ENCODE measurements around the gene C17orf114.

C17orf114 gene

DNA sequence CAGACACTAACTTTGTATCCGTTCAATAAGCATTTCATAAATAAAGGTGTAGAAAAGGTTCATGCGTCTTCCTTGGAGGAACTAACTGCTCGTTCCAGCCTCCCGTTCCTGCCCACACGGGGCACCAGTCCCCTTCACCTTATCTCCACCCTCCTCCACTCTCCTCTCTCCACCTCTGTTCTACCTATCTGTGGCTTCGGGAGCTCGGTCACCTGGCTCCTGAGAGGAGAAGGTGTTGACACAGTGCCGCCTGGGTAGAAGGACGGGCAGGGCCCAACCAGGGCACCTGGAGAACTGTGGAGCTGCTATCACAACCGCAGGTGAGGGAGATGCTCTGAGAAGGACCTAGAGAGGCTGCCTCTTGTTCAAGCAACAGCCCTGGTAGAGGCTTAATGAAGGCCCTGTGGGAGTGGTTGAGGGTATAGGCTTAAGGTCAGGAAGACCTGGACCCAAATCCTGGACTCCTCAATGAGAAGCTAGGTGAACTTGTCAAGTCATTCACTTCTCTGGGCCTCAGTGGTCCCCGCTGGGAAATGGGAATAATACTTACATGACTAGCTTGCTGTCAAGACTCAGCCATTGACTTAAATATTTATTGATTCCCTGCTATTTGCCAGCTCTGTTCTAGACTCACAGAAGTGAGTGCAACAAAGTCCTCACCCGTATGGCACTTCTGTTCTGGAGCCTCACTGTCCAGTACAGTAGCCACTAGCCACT, 21.4 kb upstream of the C17orf114 start:
- no peak for FAIRE-seq
- no peak for DNase-seq (ENCODE audit: low spot score)

DNA sequence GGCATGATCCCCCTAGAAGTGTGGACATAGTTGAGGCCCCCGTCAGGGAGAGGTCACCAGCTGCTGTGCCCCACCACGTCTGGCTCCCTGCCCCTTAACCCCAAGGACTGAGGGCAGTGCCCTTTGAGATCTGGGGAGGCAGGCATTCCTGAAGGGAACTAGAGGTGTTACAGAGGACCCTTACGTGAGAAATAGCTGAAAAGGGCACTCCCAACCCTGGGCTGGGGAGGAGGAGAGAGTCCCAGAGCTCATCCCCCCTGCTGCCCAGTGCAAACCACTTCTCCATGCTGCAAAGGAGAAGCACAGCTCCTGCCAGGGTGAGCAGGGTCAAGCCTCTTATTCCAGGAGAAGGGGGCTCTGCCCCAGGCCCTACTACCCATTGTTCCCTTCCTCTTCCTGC, 20.7 kb upstream of the C17orf114 start:
- DNase-seq (ENCODE audit: low spot score) (no peak), FAIRE-seq (no peak)

DNA sequence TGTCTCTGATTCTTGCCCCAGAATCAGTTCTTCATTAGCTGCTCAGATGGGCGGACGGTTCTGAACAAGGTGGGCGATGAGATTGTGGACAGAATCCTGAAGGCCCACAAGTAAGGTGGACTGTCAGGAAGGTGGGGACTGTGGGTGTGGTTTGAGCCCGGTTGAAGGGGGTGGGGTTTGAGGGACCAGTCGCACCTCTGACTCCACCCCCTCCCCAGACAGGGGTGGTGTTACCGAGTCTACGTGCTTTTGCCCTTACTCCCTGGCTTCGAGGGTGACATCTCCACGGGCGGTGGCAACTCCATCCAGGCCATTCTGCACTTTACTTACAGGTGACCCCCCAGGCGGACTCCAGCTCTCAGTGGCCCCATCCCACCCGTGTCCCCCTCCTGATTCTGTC, 16.1 kb upstream of the C17orf114 start:
- DNase-seq (ENCODE audit: low spot score) (no peak), FAIRE-seq (no peak)

DNA sequence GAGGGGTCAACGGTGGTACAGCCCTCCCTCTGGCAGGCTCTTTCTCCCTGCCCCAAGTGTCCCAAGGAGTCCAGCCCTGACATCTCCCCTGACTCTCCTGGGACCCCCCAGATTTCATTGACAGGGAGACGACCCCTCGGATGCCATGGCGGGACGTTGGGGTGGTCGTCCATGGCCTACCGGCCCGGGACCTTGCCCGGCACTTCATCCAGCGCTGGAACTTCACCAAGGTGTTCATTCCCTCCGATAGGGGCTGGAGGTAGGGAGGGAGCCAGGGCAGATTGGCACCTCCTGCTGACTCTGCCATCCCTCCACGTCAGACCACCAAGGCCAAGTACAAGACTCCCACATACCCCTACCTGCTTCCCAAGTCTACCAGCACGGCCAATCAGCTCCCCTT, 14.7 kb upstream of the C17orf114 start:
- DNase-seq (ENCODE audit: low spot score) (no peak), FAIRE-seq (no peak)

DNA sequence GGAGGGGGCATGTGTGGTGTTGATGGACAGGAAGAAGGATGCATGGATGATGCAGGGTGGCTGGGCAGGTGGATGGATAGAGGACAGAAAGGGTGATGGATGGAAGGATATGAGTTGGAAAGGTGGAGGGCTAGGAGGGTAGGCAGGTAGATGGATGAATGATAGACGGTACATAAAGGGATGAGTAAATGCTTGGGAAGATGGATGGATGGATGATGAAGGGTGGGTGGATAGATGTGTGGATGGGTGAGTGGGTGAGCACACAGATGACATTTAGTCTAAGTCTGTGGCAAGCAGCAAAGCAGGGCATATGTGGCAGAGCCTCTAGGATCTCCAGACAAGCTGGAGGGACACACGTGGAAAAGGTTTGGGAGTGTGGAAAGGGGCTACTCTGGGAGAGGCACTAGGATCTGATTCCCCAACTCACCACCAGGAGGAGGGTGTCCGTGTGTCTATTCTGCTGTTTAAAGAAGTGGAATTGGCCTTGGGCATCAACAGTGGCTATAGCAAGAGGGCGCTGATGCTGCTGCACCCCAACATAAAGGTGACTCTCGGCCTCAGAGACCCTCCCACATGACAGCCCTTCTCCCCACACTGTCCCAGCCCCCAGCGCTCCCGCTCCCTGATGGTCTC, 13.0 kb upstream of the C17orf114 start:
- DNase-seq (ENCODE audit: low spot score) (no peak), FAIRE-seq (no peak)

DNA sequence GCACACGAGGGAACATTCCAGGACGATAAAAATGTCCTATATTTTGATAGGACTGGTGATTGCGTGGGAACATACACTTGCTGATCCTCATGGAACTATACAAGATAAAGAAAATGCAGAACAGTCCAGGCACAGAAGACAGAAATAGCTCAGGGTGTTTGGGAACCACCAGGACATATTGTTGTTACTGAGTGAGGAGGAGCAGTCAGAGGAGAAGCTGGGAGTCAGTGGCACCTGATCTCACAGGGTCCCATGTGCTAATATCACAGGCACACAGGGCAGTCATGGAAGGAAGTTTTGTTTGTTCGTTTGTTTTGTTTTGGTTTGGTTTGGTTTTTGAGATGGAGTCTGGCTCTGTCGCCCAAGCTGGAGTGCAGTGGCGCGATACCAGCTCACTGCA, 10.6 kb upstream of the C17orf114 start:
- DNase-seq (ENCODE audit: low spot score) (no peak), FAIRE-seq (no peak)

DNA sequence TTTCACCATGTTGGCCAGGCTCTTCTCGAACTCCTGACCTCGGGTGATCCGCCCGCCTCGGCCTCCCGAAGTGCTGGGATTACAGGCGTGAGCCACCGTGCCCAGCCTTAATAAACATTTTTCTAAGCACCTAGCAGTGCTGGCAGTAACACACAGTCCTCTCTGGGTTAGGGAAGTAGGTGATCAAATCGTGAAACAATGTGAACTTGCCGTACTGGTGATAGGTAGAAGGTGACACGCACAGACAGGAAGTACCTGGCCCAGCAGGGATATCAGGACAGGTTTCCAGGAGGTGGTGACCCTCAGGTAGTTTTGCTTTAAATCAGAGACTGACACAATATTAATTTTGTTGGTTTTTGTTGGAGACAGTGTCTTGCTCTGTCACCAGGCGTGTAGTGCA, 9.3 kb upstream of the C17orf114 start:
- FAIRE-seq: no peak
- DNase-seq (ENCODE audit: low spot score): no peak

DNA sequence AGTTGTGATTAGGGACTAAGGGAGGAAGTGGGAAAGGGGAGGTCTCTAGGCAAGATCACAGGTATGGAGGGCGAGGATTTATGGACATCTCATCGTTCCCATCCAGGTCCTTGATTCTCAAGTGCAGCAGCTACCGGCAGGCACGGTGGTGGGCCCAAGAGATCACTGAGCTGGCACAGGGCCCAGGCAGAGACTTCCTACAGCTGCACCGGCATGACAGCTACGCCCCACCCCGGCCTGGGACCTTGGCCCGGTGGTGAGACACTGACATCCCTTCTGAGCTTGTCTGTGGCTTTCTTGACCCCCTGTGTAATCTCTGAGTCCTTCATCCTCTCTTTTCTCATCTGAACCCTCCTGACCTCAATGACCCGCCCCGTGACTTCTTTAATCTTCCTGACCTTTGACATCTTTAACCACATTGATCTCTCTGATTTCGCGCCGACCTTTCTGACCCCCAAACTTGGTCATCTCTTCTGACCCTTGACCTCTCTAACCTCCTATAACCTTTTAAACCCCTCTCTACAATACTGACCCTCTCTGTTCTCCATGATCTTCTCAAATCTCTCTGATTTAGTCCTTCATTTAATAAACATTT, 8.7 kb upstream of the C17orf114 start:
- FAIRE-seq (no peak), DNase-seq (ENCODE audit: low spot score) (no peak)

DNA sequence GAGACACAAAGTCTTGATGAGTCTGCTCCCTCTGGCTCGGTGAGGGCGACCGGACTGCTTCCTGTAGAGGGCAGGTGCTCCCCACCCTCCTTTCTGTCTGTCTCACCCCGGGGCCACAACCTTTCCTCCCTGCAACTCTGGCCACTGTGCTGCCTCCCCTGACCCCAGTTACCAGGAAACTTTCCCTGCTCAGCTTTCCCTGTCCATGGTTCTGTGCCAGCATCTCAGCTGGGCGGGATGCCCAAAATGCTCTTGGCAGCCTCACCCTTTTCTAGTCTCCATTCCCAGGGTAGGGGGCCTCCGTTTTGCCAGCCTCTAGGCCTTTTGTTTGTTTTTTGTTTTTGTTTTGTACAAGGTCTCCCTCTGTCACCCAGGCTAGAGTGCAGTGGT, 6.2 kb upstream of the C17orf114 start:
- FAIRE-seq: no peak

DNA sequence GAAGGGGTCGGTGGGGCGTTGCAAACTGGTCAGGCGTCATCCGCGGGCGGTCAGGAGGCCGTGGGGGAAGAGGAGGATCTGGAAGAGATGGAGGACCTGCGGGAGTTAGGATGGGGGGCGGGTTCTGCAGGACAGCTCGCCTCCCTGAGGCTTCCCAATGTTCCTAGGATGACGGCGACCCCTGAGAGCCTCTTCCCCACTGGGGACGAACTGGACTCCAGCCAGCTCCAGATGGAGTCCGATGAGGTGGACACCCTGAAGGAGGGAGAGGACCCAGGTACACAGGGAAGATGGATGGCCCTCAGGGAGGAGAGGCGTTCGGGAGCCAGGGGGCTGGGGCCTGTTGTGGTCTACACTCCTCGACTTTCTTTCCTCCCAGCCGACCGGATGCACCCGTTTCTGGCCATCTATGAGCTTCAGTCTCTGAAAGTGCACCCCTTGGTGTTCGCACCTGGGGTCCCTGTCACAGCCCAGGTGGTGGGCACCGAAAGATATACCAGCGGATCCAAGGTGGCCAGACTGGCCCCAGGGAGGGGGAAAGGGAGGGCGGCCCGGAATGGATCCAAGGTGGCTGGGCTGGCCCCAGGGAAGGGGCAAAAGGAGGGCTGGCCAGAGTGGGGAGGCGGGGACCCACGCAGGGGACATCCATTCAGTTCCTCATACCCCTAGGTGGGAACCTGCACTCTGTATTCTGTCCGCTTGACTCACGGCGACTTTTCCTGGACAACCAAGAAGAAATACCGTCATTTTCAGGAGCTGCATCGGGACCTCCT, 5.7 kb upstream of the C17orf114 start:
- no peak for DNase-seq (ENCODE audit: low spot score)
- FAIRE-seq: no peak

More for the DNA sequence above, 6.2 kb upstream of the C17orf114 start:
- no peak for DNase-seq (ENCODE audit: low spot score)

DNA sequence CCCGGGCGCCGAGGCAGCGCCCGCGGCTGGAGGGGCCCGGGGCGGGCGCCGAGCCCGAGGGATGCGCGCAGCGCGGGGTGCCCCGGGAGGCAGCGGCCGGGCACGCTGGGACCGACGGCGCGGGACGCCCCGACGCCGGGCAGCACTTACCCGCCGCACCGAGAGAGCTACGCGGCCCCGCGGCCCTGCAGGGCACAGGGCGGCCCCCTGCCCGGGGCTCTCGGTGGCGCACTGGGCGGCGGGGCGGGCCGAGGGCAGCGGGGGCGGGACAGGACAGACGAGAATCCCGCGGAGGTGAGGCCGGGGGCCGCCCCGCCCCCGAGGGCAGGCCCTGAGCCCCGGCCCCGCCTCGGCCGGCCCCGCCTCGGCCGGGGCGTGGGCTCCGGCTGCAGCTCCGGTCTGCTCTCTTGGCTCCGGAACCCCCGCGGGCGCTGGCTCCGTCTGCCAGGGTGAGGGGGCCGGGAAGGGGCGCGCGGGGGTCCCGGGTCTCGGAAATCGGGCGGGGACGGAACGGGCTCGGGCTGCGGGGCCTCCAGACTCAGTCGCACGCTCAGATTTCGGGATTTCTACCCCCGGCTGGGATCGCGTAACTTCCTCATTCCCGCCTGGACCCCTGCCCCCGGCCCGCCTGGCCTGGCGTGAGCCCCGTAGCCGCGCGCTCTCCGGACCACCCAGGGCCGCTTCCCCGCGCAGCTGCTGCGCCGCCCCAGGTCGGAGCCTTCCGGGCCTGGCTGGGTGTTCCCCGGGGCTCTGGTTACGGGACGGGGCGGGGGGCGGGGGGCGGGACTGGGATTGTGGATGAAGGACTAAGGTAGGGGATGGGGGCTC, 4.9 kb upstream of the C17orf114 start, which contains the start of gene PLD2:
TSS of gene PLD2 (plus strand) at position 376 of the 828 bp plus-strand sequence. CDS start 621 bp downstream, outside the sequence.
- FAIRE-seq (no peak), DNase-seq (ENCODE audit: low spot score) (peak; percentile 46)

DNA sequence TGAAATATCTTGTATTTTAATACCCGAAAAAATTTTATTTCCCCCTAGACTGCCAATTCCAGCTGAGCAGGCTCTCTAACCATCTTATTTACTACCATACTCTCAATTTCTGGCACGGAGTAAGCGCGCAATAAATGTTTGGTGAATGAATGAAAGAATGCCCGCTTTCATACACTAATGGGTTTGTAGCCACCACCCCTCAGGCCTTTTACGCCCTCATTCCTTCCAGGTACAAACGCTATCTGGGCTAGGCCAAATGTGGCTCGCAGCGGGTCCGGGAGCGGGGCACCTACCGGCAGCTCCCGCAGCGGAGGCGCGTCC, 4.3 kb upstream of the C17orf114 start:
- FAIRE-seq (no peak), DNase-seq (ENCODE audit: low spot score) (no peak)

DNA sequence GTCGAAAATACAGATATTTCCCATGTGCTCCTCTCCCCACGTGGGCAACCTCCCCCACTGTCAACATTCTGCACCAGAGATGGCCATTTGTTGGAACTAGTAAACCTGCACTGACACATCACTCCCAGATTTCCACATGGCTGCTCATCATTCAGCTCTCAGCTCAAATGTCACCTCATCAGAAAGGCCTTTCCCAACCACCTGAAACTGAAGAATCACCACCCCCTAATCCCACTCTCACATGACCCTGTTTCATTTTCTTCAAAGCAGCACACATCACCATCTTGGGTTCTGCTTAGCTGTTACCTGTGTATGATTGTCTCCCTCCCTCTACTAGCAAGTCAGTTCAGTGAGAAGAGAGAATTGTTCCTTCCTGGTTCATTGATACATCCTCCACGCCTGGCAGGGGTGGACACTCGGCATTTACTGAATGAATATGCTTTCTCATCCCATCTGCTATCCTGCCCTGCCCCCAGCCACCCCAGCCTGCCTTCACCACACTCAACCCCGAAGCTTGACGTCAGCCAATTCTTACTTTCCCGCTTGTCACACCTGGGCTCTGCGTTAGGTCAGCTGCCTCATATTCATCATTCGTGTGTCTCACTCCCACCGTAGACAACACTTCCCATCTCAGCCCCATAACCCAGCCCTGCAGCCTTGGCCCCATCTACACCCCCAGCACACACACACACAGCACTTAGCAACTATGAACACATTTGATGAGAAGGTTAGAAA, 1.5 kb downstream of the C17orf114 start:
- DNase-seq (ENCODE audit: low spot score) (peak; percentile 17), FAIRE-seq (no peak)

DNA sequence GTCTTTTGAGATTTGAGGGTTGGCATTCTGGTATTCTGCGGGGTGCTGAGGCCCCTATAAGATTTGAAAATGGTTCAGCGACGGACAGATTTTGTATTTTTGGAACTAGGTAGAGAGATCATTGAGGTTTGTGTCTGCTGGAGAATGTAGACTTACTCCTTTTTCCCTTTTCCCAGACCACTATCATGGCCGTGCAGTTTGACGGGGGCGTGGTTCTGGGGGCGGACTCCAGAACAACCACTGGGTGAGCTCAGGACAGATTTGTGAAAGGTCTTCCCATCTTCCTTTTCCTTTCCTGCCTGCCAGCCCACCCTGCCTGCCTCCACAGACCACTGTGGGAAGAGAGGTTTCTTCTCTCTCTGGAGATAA, 5.6 kb downstream of the C17orf114 start:
- no peak for FAIRE-seq
- DNase-seq (ENCODE audit: low spot score): peak; percentile 10

DNA sequence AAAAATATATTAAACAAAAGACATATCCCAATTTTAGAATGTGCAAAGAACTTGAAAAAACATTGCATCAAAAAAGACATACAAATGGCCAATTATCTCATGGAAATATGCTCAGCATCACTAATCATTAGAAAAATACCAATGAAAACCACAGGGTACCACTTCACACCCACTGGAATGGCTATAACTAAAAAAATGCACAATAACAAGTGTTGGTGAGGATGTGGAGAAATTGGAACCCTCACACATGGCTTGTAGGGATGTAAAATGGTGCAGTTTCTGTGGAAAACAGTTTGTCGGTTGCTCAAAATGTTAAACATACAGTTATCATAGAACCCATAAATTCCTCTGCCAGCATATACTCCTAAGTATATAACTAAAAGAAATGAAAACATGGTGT, 7.0 kb downstream of the C17orf114 start:
- no peak for FAIRE-seq
- no peak for DNase-seq (ENCODE audit: low spot score)

DNA sequence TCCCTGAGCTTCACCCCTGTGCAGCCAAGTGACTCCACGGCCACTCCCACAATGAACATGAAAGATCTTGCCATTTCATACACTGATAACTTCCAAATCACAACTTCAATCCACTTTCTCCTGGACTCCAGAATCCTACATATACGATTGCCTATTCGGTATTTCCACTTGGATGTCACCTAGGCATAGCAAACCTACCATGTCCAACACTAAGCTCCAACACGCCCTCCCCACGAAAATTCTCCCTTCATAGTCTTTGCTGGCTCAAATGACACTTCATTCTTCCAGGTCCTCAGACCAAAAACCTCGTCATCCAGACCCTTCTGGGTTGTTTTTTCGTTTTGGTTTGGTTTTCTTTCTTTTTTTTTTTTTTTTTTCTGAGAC, 11.4 kb downstream of the C17orf114 start:
- no peak for FAIRE-seq
- DNase-seq (ENCODE audit: low spot score): no peak

DNA sequence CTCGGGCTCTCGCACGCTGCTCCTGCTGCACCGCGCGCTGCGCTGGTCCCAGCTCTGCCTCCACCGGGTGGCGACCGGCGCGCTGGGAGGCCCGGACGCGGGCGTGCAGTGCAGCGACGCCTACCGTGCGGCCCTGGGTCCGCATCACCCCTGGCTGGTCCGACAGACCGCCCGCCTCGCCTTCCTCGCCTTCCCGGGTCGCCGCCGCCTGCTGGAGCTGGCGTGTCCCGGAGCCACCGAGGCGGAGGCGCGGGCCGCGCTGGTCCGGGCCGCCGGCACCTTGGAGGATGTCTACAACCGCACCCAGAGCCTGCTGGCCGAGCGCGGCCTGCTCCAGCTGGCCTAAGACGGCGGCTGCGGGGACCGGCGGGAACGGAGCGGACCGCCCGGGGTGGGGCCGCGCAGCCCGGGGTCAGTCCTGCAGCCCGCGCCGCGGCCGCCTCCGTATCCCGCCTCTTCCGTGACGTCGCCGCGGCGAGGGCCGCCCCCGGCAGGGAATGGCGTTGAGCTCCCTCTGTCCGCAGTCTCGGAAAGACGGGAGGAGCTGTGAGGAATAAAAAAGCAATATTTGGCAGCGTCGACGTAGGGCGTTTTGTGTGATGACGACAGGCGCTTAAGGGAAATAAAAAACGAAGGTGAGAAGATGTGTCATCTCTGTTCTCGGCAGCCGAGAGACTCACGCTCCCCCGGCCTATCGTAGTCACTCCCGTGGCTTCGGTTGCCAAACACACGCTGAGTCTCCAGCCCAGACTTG, 12.0 kb downstream of the C17orf114 start:
- FAIRE-seq: no peak

DNA sequence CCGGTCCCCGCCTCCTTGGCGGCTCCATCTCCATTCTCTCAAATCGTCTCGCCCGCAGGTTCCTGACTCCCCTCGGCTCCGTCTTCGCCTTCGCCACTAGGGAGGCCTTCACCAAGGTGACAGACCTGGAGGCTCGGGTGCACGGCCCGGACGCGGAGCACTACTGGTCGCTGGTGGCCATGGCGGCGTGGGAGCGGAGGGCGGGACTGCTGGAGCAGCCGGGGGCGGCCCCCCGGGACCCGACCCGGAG, 12.5 kb downstream of the C17orf114 start:
- DNase-seq (ENCODE audit: low spot score): no peak
- FAIRE-seq: no peak

More for the DNA sequence above, 12.0 kb downstream of the C17orf114 start:
- peak; percentile 55 for DNase-seq (ENCODE audit: low spot score)

DNA sequence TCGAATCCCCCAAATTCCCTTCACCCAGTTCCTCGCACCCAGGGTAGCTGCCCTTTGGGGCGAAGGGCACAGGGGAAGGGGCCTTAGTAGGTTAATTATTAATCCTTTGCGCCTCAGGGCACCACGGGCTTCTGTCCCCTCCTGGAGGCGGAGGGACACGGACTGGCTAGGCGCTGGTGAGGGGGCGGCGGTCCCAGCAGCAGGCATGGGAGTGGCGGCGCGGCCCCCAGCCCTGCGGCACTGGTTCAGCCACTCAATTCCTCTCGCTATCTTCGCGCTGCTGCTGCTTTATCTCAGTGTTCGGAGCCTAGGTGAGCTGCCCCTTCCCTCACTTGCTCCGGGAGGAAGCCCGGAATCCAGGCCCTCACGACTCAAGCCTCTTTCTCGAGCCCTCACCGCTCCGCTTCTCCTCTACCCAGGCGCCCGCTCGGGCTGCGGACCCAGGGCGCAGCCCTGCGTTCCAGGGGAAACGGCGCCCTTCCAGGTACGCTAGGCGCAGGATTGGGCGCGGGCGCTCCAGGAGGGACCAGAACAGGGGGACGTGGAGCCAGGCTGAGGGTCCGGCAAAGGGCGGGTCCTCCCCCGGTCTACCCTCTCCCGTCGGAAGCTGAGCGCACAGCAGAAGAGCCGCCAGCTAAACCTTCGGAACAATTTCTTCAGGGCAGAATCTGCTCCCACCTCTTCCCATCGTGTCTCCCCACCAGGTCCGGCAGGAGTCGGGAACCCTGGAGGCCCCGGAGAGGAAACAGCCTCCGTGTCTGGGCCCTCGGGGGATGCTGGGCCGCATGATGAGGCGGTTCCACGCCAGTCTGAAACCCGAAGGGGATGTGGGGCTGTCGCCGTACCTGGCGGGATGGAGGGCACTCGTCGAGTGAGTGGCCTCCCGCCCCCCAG, 13.1 kb downstream of the C17orf114 start, which contains the start of gene GLTPD2:
TSS of gene GLTPD2 (plus strand) at position 158 of the 894 bp plus-strand sequence. CDS start at position 206, 48 bp downstream.
- DNase-seq (ENCODE audit: low spot score): no peak
- FAIRE-seq: no peak

All from RCC 7860 (cell line).